ENCODE results near the gene SDR42E1.
"Not testable (repeated sequence)": the region's sequence is repeated elsewhere in the genome, so short reads cannot be mapped to it uniquely, and the experiment has no call there.

Gene SDR42E1

GRCh38 chr16:82037666-82038065 lies 26.4 kb upstream of the SDR42E1 start:
- no peak for DNase-seq (ENCODE audit: low read depth)

- DNase-seq (ENCODE audit: low read depth): no peak
Measured at GRCh38 chr16:82037251-82037650, 26.0 kb upstream of the SDR42E1 start.

GRCh38 chr16:82034981-82035612 lies 23.8 kb upstream of the SDR42E1 start, which contains the start of gene HSD17B2:
Gene HSD17B2 (plus strand): TSS chr16:82035253. CDS start chr16:82035425, 172 bp downstream.
- DNase-seq (ENCODE audit: low read depth): no peak

- DNase-seq (ENCODE audit: low read depth): no peak
Measured at GRCh38 chr16:82033683-82034300, 22.5 kb upstream of the SDR42E1 start.

GRCh38 chr16:82033006-82033405 lies 21.7 kb upstream of the SDR42E1 start:
- no peak for DNase-seq (ENCODE audit: low read depth)

- DNase-seq (ENCODE audit: low read depth): peak; percentile 58
Measured at GRCh38 chr16:82031116-82032084, 20.1 kb upstream of the SDR42E1 start.

GRCh38 chr16:82027629-82028064 lies 16.4 kb upstream of the SDR42E1 start:
- DNase-seq (ENCODE audit: low read depth): no peak

- DNase-seq (ENCODE audit: low read depth): no peak
Measured at GRCh38 chr16:82024883-82025282, 13.6 kb upstream of the SDR42E1 start.

- no peak for DNase-seq (ENCODE audit: low read depth)
Measured at GRCh38 chr16:82024316-82024715, 13.0 kb upstream of the SDR42E1 start.

GRCh38 chr16:82023206-82023605 lies 11.9 kb upstream of the SDR42E1 start:
- DNase-seq (ENCODE audit: low read depth): no peak

GRCh38 chr16:82020051-82020450 lies 8.8 kb upstream of the SDR42E1 start:
- DNase-seq (ENCODE audit: low read depth): no peak

GRCh38 chr16:82019535-82019934 lies 8.3 kb upstream of the SDR42E1 start:
- DNase-seq (ENCODE audit: low read depth): no peak

GRCh38 chr16:82017911-82018568 lies 6.8 kb upstream of the SDR42E1 start:
- no peak for DNase-seq (ENCODE audit: low read depth)

GRCh38 chr16:82016964-82017363 lies 5.7 kb upstream of the SDR42E1 start:
- peak; percentile 39 for DNase-seq (ENCODE audit: low read depth)

- DNase-seq (ENCODE audit: low read depth): no peak
Measured at GRCh38 chr16:82016263-82016662, 5.0 kb upstream of the SDR42E1 start.

GRCh38 chr16:82013139-82013538 lies 1.9 kb upstream of the SDR42E1 start:
- DNase-seq (ENCODE audit: low read depth): no peak

GRCh38 chr16:82010649-82011048 lies 621 bp downstream of the SDR42E1 start:
- DNase-seq (ENCODE audit: low read depth): no peak

GRCh38 chr16:82009789-82010188 lies 1.5 kb downstream of the SDR42E1 start:
- DNase-seq (ENCODE audit: low read depth): not testable (repeated sequence)

GRCh38 chr16:82008957-82009592 lies 2.2 kb downstream of the SDR42E1 start:
- no peak for DNase-seq (ENCODE audit: low read depth)

GRCh38 chr16:82007189-82007588 lies 4.1 kb downstream of the SDR42E1 start:
- no peak for DNase-seq (ENCODE audit: low read depth)

GRCh38 chr16:82006036-82006435 lies 5.2 kb downstream of the SDR42E1 start:
- DNase-seq (ENCODE audit: low read depth): no peak

Data from GM04504 (cell line).